Measurements from ENCODE around the gene NHSL2.
A peak's percentile ranks its signal among the peaks of the same experiment; 100 is the strongest.

Gene NHSL2

GRCh38 chrX:72110051-72110875 lies 199.6 kb downstream of the NHSL2 start:
- no peak for DNase-seq (ENCODE audit: low read depth)

GRCh38 chrX:72110876-72111708 lies 200.4 kb downstream of the NHSL2 start:
- DNase-seq (ENCODE audit: low read depth), result no peak

DNA sequence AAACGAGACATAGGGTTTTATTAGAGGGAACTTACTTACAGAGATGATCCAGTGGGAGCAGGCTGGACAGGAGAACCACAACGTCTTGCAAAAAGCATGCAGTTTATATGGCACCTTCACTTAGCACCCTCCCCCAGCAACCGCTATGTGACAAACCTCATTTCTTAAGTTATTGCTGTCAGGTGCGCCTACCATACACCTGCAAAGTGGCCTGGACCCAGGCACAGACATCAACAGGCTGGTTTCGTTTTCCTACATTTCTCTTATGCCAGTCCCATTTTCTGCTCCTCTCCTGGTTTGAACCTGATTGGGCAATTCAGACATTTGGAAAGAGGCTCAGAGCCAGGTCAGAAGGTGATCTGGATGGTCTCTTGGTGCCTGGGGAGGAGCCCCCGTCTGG lies 202.8 kb downstream of the NHSL2 start:
- no peak for DNase-seq (ENCODE audit: low read depth)

GRCh38 chrX:72114306-72114705 lies 203.7 kb downstream of the NHSL2 start:
- DNase-seq (ENCODE audit: low read depth), result no peak

DNA sequence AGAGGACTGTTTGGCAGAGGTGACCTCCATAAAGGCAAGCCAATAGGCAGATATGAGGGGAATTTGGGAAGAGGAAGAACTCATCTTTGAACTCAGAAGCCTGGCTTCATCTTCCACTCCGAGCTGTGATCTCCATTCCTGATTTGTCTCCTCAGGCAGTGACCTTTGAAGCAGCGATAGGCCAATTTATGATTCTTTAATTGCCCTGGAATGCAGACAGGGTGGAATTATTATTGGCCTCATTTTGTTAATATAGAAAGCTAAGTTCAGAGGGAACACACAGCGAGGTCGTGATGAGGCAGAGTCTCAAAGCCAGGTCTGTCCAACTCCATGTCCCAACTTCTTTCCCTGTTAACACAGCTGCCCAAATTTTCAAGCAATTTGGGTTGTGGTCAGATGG lies 204.2 kb downstream of the NHSL2 start:
- no peak for DNase-seq (ENCODE audit: low read depth)

DNA sequence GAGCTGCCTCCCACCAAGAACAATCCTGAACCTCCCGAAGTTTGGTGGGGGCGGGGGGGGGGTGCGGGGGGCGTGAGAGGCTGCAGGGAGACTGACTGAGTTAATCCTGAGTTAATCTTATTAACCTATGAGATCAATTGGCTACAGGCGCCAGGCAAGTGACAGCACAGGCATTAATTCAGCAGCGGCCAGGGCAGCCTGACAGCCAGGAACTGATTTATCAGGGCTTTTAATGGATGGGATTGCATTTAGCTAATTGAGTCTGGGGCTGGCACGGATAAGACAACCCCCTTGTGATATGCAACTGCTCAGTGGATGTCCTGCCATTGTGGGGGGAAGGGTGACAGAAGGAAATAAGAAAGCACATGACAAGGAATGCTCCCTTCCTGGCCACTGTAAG lies 204.7 kb downstream of the NHSL2 start:
- DNase-seq (ENCODE audit: low read depth), result no peak

DNA sequence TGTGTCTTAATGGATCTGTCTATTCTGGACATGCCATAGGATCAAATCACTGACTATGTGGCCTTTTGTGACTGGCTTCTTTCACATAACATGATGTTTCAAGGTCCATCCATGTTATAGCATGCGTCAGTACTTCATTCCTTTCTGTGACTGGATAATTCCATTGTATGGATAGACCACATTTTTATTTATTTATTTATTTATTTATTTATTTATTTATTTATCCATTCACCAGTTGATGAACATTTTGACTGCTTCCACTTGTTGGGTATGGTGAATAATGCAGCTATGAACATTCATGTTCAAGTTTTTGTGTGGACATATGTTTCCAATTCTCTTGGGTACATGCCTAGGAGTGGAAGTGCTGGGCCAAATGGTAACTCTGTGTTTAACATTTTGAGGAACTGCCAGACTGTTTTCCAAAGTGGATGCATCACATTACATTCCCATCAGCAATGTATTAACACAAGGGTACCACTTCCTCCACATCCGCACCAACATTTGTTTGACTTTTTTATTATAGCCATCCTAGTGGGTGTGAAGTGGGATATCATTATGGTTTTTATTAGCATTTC lies 207.1 kb downstream of the NHSL2 start:
- DNase-seq (ENCODE audit: low read depth), result no peak

DNA sequence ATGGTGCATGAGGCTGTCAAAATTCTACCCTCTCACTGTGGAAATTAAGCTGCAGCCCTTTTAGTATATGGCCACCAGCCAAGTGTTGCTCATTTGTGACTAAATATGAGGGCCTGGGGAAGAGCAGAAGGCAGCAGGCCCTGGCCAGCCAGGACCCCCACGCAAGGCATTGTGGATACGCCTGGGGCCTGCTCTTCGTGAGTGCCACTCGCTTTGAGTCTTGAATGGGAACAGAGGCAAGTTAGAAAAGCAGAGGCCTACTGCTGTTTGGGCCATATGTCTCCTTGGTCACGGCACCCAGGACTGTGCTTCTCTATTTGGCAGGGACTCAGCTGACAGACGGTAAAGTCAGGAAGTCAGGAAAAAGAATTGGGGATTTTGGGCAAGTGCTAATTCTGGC lies 210.2 kb downstream of the NHSL2 start:
- DNase-seq (ENCODE audit: low read depth), result no peak

DNA sequence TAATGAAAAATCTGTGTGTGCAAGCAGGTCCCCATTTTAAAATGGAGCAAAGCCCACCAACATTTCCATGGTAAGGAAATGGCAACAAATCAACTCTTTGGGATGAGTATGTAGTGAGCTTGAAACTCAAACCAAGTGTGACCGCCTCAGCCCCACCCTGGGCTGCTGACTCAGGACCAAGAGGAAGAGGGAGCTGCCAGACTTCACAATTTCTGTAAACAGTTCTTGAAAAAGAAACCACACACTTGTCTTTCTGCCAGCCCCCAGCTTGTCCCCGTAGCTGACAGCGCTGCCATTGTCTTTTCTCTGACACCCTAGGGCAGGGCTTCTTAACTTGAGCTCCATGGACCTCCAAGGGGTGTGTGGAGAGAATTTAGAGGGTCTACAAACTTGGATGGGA lies 210.7 kb downstream of the NHSL2 start:
- peak; percentile 42 for DNase-seq (ENCODE audit: low read depth)

DNA sequence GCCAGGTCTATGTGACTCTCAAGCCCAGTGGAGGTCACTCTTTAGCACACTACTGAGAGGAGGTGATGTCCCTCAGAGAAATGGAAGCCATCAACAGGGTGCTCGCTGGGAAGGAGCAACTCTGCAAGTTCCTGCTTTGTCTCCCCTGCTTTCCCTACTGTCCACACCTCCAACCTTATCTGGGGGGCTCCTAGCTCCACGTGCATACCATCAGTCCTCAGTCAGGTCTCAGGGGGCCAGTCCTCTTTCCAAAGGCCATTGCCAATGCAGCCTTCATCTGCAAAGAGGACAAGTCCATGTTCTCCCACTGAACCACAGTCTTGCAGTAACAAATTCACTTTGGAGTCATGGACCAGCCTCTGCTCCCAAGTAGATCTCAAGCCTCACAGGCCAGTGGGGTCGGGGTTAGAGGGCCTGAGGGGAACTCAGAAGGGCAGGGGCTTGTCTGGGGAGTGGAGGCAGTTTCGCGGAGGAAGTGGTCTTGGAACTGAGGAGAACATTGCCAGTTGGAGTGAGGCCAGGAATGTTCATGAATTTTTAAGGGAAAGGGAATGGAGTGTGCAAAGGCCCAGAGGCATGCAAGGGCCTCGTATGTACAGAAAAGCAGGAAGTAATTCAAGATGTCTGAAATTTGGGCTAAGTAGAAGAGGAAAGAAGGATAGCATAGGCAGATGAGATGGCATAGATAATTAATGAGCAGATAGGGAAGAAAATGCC lies 212.1 kb downstream of the NHSL2 start:
- no peak for DNase-seq (ENCODE audit: low read depth)

- peak; percentile 32 for DNase-seq (ENCODE audit: low read depth)
These were observed 213.0 kb downstream of the NHSL2 start for GRCh38 chrX:72123471-72124185.

DNA sequence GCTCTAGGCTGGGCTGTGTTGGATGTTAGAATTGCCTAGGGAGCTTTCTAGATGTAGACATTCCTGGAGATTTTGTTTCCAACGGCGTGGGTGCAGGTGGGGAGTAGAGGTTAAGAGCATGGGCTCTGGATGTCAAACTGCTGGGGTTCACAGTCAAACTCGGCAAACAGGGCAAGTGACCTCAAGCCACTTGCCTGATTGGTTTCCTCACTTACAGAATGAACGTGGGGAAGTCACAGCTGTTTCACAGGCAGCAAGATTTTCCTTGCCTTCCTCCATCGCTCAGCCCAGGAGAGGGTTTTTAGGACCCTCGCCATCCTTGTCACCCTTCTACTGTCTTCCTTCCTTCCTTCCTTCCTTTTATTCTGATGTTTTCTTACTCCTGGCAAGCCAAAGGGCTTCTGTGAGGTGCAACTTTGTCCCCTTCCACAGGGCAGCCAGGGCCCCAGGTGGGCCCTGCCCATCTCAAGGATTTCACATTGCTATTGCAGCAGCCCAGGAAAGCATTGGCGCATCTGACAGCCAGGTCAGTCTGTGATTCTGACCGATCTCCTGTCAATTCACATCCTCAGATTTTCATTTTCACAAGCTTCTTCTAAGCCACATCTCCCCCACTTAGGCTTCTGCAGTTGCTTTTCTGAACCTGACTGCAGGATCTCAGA lies 214.0 kb downstream of the NHSL2 start:
- no peak for DNase-seq (ENCODE audit: low read depth)

GRCh38 chrX:72125331-72126047 lies 214.8 kb downstream of the NHSL2 start:
- DNase-seq (ENCODE audit: low read depth), result no peak

DNA sequence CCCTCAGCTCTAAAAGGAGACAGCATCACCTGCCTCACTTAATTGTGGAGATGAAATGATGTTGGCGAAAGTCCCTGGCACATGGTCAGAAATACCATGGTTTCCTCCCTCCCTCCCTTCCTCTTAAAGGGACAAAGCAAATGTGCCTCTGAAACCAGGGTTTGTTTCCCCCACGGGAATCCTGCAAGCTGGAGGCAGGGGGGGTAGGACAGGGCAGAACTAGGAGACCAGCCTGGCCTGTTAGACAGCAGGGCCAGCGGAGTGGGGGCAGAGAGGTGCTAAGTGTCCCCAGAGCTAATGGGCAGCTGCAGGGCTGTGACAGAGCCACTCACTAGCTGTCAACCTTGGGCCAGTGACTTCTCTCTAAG lies 215.4 kb downstream of the NHSL2 start:
- DNase-seq (ENCODE audit: low read depth), result peak; percentile 25

GRCh38 chrX:72126539-72127140 lies 216.0 kb downstream of the NHSL2 start:
- DNase-seq (ENCODE audit: low read depth), result peak; percentile 70

GRCh38 chrX:72127332-72127731 lies 216.7 kb downstream of the NHSL2 start:
- no peak for DNase-seq (ENCODE audit: low read depth)

- no peak for DNase-seq (ENCODE audit: low read depth)
These were observed 217.7 kb downstream of the NHSL2 start for GRCh38 chrX:72128183-72128834.

DNA sequence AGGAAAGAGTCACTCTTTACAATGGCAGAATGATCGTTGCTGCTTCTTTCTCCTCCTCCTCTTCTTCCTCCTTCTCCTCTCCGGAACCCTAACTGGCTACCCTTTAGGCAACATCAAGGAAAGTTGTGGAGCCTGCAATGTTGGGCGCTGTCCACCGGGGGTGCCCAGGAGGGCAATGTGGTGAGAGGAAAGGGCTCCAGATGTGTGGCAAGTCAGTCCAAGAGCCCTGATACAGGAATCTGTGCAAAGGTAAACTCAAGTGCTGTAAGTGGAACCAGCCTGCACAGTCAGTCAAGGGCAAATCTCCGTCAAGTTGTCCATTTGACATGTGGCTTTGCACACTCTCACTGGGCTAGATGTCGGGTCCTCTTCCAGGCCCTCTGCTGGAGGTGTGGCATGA lies 218.2 kb downstream of the NHSL2 start:
- DNase-seq (ENCODE audit: low read depth), result no peak

- no peak for DNase-seq (ENCODE audit: low read depth)
These were observed 219.0 kb downstream of the NHSL2 start for GRCh38 chrX:72129661-72130060.
